ENCODE data around the gene SIX5. TPM values are rescaled to one million over a fixed set of nuclear protein-coding genes. Genes with fewer than 3 reads are reported as not detected.

SIX5 gene
- total RNA-seq, 4 donors from 2014 or later: 10.5 to 14.7 (median 14.3) TPM

GRCh38 chr19:45717131-45717982, 51.7 kb downstream of the SIX5 start:
- TF ChIP-seq POLR2A (IDR thresholded peaks at IDR 0.05): no peak
- TF ChIP-seq EP300 (IDR thresholded peaks at IDR 0.05): no peak
- TF ChIP-seq CTCF (IDR thresholded peaks at IDR 0.05): peak in 1 of 2 donors; percentile 14
- peak; percentile 23 to 94 (median 82) for TF ChIP-seq POLR2AphosphoS5 (IDR thresholded peaks at IDR 0.05)
- H3K4me3 ChIP-seq: peak overlapping the region; percentile 68
- no peaks in the 10 kb centered on the region for H3K9me3 ChIP-seq
- 1% methylated on average over 48 of the region's 51 CpGs for WGBS
- peak; percentile 99 for DNase-seq (ENCODE audit: low spot score in 2 of 2)
- H3K36me3 ChIP-seq: peaks cover 9% of the 10 kb centered on the region
- H3K27ac ChIP-seq: peak overlapping the region; percentile 91
- no peaks in the 10 kb centered on the region for H3K27me3 ChIP-seq
- peaks cover 38% of the 10 kb centered on the region for H3K4me1 ChIP-seq

GRCh38 chr19:45716359-45717130, 52.5 kb downstream of the SIX5 start:
- DNase-seq (ENCODE audit: low spot score in 2 of 2): no peak
- no peak for TF ChIP-seq EP300 (IDR thresholded peaks at IDR 0.05)
- TF ChIP-seq POLR2AphosphoS5 (IDR thresholded peaks at IDR 0.05): no peak
- no peak for TF ChIP-seq CTCF (IDR thresholded peaks at IDR 0.05)
- TF ChIP-seq POLR2A (IDR thresholded peaks at IDR 0.05): no peak
- 2% methylated on average over 24 of the region's 24 CpGs for WGBS
- Histone ChIP-seq H3K27me3 (no peaks in the 10 kb centered on the region), H3K4me1 (peaks cover 32% of the 10 kb centered on the region), H3K4me3 (peak overlapping the region; percentile 68), H3K9me3 (no peaks in the 10 kb centered on the region), H3K36me3 (peaks cover 18% of the 10 kb centered on the region), H3K27ac (peak overlapping the region; percentile 91)

- H3K9me3 ChIP-seq: no peaks in the 10 kb centered on the region
- DNase-seq (ENCODE audit: low spot score in 2 of 2): no peak
- peaks cover 19% of the 10 kb centered on the region for H3K4me1 ChIP-seq
- no peak overlapping the region for H3K27ac ChIP-seq
- no peaks in the 10 kb centered on the region for H3K27me3 ChIP-seq
- 97% methylated on average over 3 of the region's 3 CpGs for WGBS
- TF ChIP-seq EP300 (IDR thresholded peaks at IDR 0.05) (no peak), CTCF (IDR thresholded peaks at IDR 0.05) (no peak), POLR2AphosphoS5 (IDR thresholded peaks at IDR 0.05) (no peak), POLR2A (IDR thresholded peaks at IDR 0.05) (no peak)
- H3K4me3 ChIP-seq: no peak overlapping the region
- H3K36me3 ChIP-seq: peaks cover 20% of the 10 kb centered on the region
These were observed 53.9 kb downstream of the SIX5 start for GRCh38 chr19:45715139-45715538.

Other genes starting within 250 kb of the SIX5 start
- 10 to 100 TPM; 13.8 to 25.6 (median 22.5) TPM for gene OPA3, start 184.4 kb downstream of the SIX5 start, total RNA-seq
- gene GPR4, start 167.0 kb downstream of the SIX5 start, total RNA-seq: 1 to 10 TPM in 2 of 4 donors, under 1 TPM in 2; 0.49 to 2.4 (median 1.6) TPM
- 100 to 1,000 TPM in 1 of 4 donors, 10 to 100 TPM in 3; 60.0 to 112 (median 74.8) TPM for gene EML2, start 129.9 kb downstream of the SIX5 start, total RNA-seq
- gene GIPR, start 101.0 kb downstream of the SIX5 start, total RNA-seq: 10 to 100 TPM in 1 of 4 donors, 1 to 10 TPM in 2, under 1 TPM in 1; 0.95 to 11.2 (median 1.6) TPM
- 100 to 1,000 TPM in 3 of 4 donors, 10 to 100 TPM in 1; 80.9 to 160 (median 146) TPM for gene SNRPD2, start 77.3 kb downstream of the SIX5 start, total RNA-seq
- gene QPCTL, start 76.6 kb downstream of the SIX5 start, total RNA-seq: 10 to 100 TPM in 1 of 4 donors, 1 to 10 TPM in 3; 5.9 to 11.4 (median 8.4) TPM
- gene FBXO46, start 38.4 kb downstream of the SIX5 start, total RNA-seq: 10 to 100 TPM; 13.5 to 24.1 (median 15.7) TPM
- not detected for gene MEIOSIN, start 35.8 kb downstream of the SIX5 start, total RNA-seq
- gene DMPK, start 13.2 kb upstream of the SIX5 start, total RNA-seq: 10 to 100 TPM; 15.0 to 27.3 (median 20.3) TPM
- gene DMWD, start 23.6 kb upstream of the SIX5 start, total RNA-seq: 10 to 100 TPM; 22.7 to 40.6 (median 32.0) TPM
- gene RSPH6A, start 46.1 kb upstream of the SIX5 start, total RNA-seq: under 1 TPM in 2 of 4 donors, not detected in 2; 0.38 to 0.68 TPM
- gene SYMPK, start 93.9 kb upstream of the SIX5 start, total RNA-seq: 10 to 100 TPM; 32.8 to 76.3 (median 44.1) TPM
- under 1 TPM in 1 of 4 donors, not detected in 3; 0.30 TPM for gene FOXA3, start 95.1 kb upstream of the SIX5 start, total RNA-seq
- gene IRF2BP1, start 116.9 kb upstream of the SIX5 start, total RNA-seq: 10 to 100 TPM; 24.7 to 36.9 (median 30.7) TPM
- 1 to 10 TPM; 4.4 to 9.4 (median 6.5) TPM for gene MYPOP, start 133.4 kb upstream of the SIX5 start, total RNA-seq
- not detected for gene NANOS2, start 145.5 kb upstream of the SIX5 start, total RNA-seq
- under 1 TPM; 0.21 to 0.97 (median 0.55) TPM for gene NOVA2, start 204.6 kb upstream of the SIX5 start, total RNA-seq
- gene CCDC61, start 226.2 kb upstream of the SIX5 start, total RNA-seq: 10 to 100 TPM in 1 of 4 donors, 1 to 10 TPM in 3; 8.4 to 14.6 (median 9.5) TPM

Data from suprapubic skin (tissue), 4 donors.